Renal cortical epithelial cell (primary cell): ENCODE data around the gene SNX25. TPM values are rescaled to one million over a fixed set of nuclear protein-coding genes. Genes with fewer than 3 reads are reported as not detected.
"Not testable (repeated sequence)": the region's sequence is repeated elsewhere in the genome, so short reads cannot be mapped to it uniquely, and the experiment has no call there.

Source experiments
- DNase-seq: peaks from one replicate; pipeline ENCODE4 v3.0.0-alpha.2; 2011; ENCODE audit warnings: low read depth
- total RNA-seq: library from RNA; depleted of rRNA; stranded (reverse); fragments of >200 nt; gene quantifications from 2 replicates; pipeline ENCODE4 v1.2.3, GENCODE V29; 2014

SNX25 gene
- total RNA-seq, 1 donor from 2014 or later, result 40.3 TPM

GRCh38 chr4:185341841-185342240 lies 132.4 kb downstream of the SNX25 start:
- no peak for DNase-seq

- DNase-seq, result no peak
Measured at GRCh38 chr4:185343726-185344581, 134.6 kb downstream of the SNX25 start.

DNA sequence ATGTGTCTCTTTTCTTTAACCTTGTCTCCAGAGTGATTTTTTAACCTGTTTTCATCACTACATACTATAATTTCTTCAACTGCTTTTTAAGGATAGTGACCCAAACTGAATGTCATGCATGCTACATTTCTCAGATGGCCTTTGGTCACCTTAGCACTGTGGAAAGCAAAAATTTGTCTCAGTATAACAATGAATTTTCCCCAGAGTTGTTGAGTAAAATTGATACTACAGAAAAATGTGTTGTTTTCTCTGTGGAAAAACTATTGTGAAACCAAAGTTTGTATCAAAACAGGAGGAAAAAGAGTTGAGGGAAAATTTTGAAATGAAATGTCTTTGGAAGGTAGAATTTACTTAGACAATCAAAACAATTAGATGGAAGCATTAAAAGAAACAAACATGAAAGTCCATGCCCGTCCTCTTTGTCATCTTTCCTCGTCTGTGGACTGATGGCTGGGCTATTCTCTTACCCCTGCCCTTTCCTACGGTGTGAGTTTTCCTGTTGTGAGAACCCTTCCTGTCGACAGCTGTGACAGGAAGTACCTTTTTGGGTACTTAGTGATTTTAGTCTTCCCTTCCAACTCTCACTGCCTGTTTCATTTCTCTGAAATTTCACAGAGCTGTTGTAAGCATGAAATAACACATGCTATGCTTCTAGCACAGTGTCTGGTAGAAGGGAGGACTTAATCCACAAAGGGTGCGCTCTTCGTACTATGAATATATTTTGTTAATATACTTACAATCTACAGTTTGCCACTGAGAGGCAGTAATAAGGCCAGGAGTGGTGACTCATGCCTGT lies 135.5 kb downstream of the SNX25 start:
- no peak for DNase-seq

DNA sequence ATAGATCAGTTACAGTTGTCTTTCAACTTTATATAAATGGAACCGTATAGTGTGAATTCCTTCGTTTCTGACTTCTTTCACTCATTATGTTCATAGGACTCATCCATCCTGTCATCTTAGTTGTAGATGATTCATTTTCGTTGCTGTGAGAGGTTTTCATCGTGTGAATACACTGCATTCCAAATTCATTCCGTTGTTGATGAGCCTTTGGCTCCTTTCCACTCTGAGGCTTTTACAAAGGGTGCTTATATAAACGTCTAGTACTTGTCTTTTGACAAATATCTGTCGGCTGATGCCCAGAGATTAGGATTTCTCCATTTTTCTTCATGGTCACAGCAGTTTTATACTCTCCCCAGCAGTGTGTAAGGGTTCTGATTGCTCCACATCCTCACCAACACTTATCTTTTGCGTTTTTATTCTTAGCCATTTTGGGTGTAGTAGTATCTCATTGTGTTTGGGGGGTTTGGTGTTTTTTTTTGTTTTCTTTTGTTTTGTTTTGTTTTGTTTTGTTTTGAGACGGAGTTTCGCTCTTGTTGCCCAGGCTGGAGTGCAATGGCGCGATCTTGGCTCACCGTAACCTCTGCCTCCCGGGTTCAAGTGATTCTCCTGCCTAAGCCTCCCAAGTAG lies 137.7 kb downstream of the SNX25 start:
- no peak for DNase-seq

DNA sequence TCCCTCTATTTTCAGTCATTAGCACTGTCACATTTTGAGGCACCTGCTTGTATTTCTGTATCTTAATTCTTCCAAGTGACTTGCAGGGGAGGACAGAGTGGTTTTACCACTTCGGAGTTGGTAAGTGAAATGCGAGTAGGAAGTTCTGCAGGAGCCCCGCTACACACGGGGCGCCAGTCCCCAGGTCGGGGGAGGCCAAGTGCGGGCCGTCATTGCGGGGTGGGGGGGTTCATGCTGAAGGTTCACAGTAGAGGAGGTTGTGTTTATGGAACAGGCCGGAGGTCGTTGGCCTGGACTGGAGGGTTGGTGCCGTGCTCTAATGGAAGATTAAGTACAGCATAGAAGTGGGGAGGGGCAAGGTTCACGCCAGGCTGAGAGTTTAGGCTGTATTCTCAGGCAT lies 142.3 kb downstream of the SNX25 start:
- no peak for DNase-seq

GRCh38 chr4:185352202-185352601 lies 142.8 kb downstream of the SNX25 start:
- DNase-seq, result no peak

GRCh38 chr4:185352741-185353140 lies 143.3 kb downstream of the SNX25 start:
- DNase-seq, result no peak

- DNase-seq, result no peak
Measured at GRCh38 chr4:185357211-185357610, 147.8 kb downstream of the SNX25 start.

GRCh38 chr4:185357733-185358440 lies 148.5 kb downstream of the SNX25 start:
- no peak for DNase-seq

DNA sequence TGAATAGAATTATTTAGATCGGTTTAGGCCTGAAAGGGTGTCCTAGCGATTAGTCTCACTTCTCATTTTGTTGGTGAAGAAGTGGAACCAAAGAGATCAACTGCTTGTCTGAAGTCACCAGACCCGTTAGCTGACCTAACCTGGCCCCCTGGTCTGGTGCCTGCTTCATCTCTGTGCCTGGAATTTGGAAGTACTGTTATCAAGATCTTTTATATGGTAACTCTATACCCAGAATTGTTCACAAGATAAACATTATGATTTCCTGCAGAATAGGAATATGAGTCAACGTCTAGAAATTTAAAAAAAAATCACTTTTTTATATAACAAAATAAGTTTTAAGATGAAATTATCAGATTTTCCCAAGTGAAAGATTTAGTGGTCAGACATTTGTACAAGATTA lies 149.1 kb downstream of the SNX25 start:
- DNase-seq, result no peak

DNA sequence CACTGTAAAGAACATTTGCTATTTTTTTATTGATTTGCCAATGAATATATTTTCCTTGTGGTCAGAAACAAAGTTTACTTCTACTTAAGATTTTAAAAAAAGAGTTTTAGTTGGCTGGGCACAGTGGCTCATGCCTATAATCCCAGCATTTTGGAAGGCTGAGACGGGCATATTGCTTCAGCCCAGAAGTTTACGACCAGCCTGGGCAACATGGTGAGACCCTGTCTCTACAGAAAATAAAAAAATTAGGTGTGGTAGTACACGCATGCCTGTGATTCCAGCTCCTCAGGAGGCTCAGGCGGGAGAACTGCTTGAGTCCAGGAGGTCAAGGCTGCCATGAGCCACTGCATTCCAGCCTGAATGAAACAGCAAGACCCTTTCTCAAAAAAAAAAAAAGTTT lies 149.6 kb downstream of the SNX25 start:
- no peak for DNase-seq

DNA sequence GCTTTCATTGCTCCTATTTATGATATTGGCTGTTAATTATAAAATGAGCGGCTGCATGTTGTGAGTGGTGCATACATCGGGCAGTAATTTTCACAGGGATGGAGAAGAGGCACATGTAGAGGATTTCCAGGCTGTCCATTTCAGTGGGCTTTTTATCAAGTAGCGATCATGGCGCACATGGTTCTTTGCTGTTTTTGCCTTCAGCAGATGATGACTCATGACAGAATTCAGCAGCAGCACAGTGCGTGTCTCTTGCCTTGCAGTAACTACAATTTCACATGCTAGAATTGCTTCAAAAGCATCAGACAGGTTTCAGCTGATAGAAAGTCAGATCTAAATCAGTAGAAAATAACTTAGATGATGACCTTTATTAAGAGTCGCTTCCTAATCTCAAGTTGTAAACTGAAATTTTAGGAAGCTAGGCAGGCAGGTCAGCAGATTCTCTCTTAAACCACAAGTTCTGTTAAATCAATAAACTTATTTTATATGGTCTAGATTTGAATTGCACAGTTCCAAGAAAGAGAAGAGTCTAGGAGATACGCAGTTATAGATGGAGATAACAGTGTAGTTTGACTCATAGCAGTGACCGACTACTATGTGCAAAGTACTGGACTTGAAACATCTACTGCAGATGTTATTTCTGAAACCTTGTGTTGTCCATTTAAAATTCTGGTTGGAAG lies 150.5 kb downstream of the SNX25 start:
- DNase-seq, result no peak

- no peak for DNase-seq
Measured at GRCh38 chr4:185361872-185362271, 152.5 kb downstream of the SNX25 start.

GRCh38 chr4:185362570-185362969 lies 153.2 kb downstream of the SNX25 start:
- not testable (repeated sequence) for DNase-seq

DNA sequence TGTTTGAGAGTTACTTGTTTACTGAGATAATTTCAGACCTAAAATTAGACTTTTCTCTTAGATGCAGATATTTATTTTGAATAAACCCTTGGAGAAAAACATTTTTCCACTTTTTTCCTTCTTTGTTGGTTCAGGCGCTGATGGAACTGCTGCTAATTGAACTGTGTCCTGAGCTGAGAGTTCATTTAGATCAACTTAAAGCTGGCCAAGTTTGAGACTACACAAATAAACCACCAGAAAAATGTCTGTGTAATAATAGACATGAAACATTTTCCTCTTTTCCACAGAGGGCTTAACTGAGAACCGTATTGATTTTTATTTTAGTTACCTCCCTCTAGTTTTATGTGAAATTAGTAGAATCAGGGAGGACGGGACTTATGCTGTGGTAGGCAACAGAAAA lies 153.9 kb downstream of the SNX25 start:
- DNase-seq, result no peak

- DNase-seq, result no peak
Measured at GRCh38 chr4:185364886-185365285, 155.5 kb downstream of the SNX25 start.

- no peak for DNase-seq
Measured at GRCh38 chr4:185369731-185370130, 160.3 kb downstream of the SNX25 start.

GRCh38 chr4:185370268-185370949 lies 161.0 kb downstream of the SNX25 start:
- no peak for DNase-seq

DNA sequence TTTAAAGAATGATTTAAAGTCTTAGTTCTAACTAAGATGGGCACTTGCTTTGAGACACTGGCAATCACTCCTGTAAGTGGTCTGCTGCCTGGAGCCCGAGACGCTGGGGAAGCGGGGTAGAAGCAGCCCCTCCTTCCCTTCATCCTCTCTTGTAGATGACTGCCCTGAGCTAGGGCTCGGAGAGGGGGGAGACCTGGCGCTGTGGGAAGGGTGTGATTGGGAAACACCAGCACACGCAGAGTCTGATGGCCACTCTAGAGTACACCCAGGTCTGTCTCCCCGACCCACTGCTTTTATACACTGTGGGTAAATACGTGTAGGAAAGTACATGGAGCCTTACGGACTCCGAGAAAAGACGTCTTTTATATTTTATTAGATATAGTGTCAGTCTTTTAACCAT lies 162.3 kb downstream of the SNX25 start:
- no peak for DNase-seq

- no peak for DNase-seq
Measured at GRCh38 chr4:185374027-185374426, 164.6 kb downstream of the SNX25 start.

GRCh38 chr4:185374573-185374972 lies 165.2 kb downstream of the SNX25 start:
- no peak for DNase-seq
